ENCODE data around the gene GPR137B.
"Not testable (repeated sequence)": the region's sequence is repeated elsewhere in the genome, so short reads cannot be mapped to it uniquely, and the experiment has no call there.

The GPR137B gene

GRCh38 chr1:236147068-236147467, 4.7 kb downstream of the GPR137B start:
- DNase-seq = no peak

- DNase-seq = no peak
Observed at GRCh38 chr1:236147521-236148469, 5.5 kb downstream of the GPR137B start.

GRCh38 chr1:236148470-236148845, 6.1 kb downstream of the GPR137B start:
- no peak for DNase-seq

GRCh38 chr1:236149003-236149595, 6.8 kb downstream of the GPR137B start:
- no peak for DNase-seq

- DNase-seq = no peak
Observed at GRCh38 chr1:236149696-236150228, 7.4 kb downstream of the GPR137B start.

- DNase-seq = no peak
Observed at GRCh38 chr1:236150311-236150955, 8.1 kb downstream of the GPR137B start.

- DNase-seq = no peak
Observed at GRCh38 chr1:236150986-236151385, 8.6 kb downstream of the GPR137B start.

- no peak for DNase-seq
Observed at GRCh38 chr1:236151739-236152424, 9.5 kb downstream of the GPR137B start.

- DNase-seq = no peak
Observed at GRCh38 chr1:236154126-236154525, 11.8 kb downstream of the GPR137B start.

GRCh38 chr1:236154671-236155398, 12.5 kb downstream of the GPR137B start:
- DNase-seq = no peak

GRCh38 chr1:236155399-236155767, 13.0 kb downstream of the GPR137B start:
- DNase-seq = no peak

- no peak for DNase-seq
Observed at GRCh38 chr1:236155841-236156503, 13.6 kb downstream of the GPR137B start.

GRCh38 chr1:236156512-236157208, 14.3 kb downstream of the GPR137B start:
- no peak for DNase-seq

- DNase-seq = not testable (repeated sequence)
Observed at GRCh38 chr1:236158072-236158471, 15.7 kb downstream of the GPR137B start.

GRCh38 chr1:236158719-236159118, 16.4 kb downstream of the GPR137B start:
- DNase-seq = no peak

- DNase-seq = no peak
Observed at GRCh38 chr1:236159704-236160539, 17.6 kb downstream of the GPR137B start.

- no peak for DNase-seq
Observed at GRCh38 chr1:236160540-236161127, 18.3 kb downstream of the GPR137B start.

- DNase-seq = no peak
Observed at GRCh38 chr1:236161230-236161629, 18.9 kb downstream of the GPR137B start.

GRCh38 chr1:236161755-236162154, 19.4 kb downstream of the GPR137B start:
- DNase-seq = not testable (repeated sequence)
